GM19372 (cell line): ENCODE results near the gene SSPN.
"Not testable (repeated sequence)": the region's sequence is repeated elsewhere in the genome, so short reads cannot be mapped to it uniquely, and the experiment has no call there.

Experiments used
- ATAC-seq: cut with Tn5 transposase; IDR thresholded peaks from one replicate; pipeline ENCODE4 v1.9.1; 2021; ENCODE audit warnings: mild to moderate bottlenecking, low read depth, moderate library complexity; ENCODE audit not compliant: unreplicated experiment

The SSPN gene

DNA sequence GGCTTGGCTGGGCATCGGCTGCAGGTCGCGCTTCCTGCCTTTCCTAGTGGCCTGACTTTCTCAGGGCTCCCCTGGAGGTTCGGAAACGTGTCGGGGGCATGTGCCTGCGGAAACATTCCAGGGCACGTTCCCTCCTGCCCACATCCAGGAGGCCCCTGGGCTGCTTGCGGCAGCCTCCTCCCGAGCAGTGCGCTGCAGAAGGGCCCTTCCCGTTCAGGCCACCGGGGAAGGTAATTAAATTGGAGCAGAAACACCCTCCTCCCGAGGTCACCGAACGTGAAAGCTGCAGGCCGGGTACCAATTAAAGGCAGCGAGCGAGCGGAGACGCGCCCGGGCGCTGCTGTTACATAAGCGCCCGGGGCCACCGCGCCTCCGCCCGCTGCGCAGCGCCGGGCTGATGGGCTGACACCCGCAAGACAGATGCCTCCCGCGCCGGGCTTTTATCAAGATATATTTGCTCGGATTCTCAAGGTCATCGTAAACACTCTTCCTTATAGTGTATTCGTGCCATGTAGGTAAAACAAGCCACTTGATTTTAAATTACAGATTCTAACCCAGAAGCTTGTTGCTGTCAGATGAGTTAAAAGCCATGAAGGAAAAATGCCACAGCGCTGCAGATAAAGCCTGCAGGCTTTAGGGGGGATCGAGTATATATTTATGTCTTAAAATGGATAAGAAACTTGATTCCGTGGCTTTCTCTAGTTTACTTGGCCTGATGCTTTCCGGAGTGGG is 31.4 kb downstream of the SSPN start:
- no peak for ATAC-seq

DNA sequence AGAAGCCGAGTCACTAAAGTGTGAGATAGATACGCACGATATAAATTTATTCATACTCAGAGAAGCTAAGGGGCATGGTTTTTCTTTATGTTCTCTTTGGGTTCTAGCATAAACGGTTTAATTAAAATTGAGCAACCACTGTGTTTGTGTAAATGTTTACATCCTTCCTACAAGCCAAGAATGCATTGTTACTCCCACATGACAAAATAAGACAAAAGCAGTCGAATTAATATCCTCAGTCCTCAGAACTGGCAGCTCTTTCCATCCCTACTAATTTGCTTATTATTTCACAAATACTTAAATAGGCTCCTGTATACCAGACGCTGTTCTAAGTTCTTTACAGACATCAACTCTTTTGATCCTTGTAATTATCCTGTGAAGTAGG is 32.0 kb downstream of the SSPN start:
- no peak for ATAC-seq

DNA sequence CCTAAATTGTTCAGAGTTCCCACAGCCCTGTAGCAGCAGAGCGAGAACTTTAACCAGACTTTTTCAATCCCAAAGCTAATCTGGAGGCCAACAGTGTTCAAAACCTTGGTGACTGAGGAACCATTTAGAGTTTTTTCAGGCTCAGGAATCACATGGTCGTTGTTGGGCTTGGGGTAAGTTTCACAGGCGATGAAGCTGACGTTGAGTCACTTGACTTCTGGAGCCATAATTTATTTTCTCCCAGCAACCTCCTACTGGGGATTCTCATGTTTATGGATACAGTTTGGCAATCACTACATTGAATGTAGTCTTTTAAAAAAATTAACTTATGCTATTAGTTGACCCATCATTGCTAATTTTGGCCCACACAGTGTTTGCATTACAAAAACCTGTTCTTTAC is 34.5 kb downstream of the SSPN start:
- ATAC-seq, result no peak

DNA sequence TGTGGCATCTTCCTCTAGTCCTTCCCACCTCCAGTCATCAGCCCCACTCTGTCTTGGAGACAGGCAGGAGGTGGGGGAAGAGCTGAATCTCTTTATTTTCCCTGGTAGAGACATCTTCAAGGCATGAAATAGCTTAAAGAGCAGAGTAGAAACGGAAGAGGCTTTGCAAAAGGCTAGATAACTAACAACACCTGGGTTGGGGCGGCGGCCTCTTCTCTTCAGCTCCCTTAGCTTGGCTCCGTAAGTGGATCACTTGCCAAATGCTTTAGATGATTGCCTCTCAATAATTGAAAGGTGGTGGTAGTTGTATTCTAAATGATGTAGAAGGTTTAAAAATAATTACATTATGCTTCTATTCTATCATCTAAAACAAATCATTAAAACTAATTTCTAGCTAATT is 36.1 kb downstream of the SSPN start:
- no peak for ATAC-seq

DNA sequence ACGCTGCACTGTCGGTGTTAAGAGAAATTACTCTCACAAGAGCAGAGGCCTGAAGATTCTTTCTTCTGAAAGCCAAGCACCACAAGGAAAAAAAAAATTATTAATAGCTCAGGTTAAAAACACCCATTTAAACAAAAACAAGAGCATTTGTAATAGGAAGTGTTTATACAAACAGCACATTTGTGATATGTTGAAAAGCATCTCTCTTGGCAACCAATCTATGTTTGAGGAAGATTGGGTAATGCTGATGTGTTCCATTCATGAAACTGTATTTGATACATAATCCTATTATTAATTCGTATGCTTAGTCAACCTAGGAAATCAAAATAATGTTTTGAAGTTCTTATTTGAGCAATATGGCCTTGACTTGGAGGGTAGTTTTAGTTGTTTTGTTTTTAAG is 36.5 kb downstream of the SSPN start:
- no peak for ATAC-seq

DNA sequence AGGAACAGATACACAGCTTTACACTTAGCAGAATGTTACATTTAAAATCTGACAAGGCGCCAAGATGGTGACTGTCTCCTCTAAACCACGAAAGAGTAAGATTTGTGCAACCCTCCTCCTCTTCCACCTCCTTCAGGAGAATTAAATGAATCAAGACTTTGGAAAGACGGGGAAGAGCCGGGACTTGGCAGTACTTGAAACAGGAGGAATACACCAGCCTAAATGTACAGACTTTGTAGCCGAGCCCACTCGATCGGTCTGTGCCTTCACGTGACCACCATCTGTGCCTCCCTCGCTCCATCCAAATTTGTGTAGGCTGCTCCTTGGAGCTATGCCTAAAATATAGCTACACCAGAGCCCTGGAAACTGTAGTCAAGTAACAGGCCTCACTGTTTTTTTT is 38.3 kb downstream of the SSPN start:
- ATAC-seq, result no peak

DNA sequence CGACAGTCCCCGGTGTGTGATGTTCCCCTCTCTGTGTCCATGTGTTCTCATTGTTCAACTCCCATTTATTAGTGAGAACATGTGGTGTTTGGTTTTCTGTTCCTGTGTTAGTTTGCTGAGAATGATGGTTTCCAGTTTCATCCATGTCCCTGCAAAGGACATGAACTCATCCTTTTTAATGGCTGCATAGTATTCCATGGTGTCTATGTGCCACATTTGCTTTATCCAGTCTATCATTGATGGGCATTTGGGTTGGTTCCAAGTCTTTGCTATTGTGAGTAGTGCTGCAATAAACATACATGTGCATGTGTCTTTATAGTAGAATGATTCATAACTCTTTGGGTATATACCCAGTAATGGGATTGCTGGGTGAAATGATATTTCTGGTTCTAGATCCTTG is 40.1 kb downstream of the SSPN start:
- not testable (repeated sequence) for ATAC-seq

DNA sequence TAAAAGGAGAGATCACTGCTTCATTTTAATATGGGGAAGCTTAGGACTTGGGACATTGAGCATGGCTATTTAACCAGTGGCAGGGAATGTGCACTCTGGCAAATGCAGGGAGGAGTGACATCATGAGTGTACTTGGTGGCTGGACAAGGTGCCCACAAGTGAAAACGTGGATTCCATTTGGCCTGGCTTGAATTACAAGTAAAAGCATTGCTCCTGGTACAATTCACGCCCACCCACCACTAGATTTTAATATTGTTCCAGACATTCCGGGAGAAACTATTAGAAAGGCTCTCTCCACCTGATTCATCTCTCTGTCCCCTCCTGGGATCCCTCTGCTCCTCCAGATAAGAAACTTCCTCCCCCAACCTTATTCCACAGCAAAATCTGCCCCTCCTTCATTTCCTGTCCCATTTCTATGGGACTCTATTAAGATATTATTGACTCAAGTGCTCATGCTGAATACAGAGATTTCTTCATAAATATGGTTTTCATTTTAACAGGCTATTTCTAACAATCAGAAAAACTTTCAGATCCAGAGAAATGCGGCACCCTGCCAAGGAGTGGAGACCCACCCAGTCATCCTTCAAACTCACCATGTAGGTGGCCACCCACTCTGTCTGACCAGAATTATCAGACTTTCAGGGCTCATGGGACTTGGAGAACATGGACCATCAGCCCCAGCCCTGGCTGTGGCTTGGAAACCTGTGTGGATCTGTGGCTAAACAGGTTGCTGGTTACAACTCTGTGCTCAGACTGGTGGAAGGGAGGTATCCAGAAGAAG is 43.2 kb downstream of the SSPN start:
- ATAC-seq, result no peak

DNA sequence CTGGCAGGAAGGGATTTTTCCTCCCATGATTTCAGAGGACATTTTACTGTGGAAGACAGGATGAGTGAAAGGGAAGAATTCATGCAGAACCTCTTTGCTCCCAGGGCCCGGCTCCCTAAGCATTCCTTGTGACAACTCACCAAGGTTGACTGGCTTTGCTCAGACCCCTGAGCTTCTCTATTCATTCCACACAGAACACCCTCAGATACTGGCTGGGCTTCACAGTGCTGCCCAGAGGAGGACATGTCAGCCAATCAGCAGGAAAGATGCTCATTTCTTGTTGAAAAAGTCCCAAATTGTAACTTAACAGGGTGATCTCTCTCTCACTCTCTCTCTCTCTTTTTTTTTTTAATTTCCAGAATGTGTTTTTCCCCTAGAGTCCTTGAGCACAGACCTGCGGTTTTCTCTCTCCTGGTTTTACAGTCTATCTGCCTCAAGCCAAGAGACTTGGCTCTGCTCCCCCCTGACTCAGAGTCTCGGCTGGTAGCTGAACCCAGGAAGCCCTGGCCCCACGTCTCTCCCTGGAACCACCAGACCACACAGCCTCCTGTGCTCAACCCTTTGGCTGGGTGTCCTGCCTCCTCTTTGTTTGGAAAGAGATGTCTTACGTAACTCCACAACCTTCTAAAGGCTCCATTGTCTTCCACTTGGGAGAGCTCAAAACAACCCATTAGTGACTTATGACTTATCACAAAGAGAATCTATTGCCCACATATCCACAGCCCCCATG is 43.9 kb downstream of the SSPN start:
- ATAC-seq, result no peak

DNA sequence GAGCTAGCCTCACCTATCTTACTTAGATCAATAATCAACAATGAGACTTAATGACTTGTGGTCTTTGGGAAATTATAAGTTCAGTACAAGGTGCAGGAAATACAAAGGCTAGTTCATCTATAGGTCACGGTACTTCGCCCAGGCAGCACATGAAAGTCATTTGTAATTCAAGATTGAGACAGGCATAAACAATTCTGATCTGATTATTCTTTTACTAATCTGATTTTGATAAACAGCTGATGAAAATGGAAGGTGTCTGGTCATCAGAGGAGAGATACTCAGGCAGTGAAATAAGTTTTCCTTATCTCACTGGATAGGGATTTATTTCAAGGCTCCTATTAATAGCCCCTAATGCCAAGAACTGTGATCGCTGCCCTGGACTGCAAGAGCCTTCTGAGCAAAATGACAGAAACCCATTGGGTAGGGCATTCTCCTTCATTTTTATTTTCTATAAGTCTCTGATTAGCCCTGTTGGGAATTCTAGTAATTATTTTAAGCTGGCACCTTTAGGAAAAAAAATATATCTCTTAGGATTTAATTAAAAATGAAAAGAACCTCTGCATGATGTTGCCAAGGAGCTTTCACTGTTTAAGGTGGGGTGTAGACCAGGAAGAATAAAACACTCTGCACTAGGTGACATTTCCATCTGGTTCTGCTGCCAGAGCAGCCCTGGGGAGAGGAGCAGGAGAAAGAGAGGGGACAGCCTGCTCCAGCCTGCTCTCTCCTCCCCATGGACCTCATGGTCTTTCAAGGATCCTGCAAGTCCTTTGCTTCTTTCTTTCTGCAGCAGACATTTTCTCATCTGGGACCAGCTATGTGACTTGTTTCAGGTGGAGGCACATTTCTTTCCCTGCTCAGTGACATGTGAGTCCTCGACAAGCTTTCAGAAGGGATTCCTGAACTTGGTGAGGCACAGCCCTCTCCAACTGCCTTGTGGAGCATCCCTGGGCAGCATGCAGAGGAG is 44.8 kb downstream of the SSPN start:
- ATAC-seq, result no peak

DNA sequence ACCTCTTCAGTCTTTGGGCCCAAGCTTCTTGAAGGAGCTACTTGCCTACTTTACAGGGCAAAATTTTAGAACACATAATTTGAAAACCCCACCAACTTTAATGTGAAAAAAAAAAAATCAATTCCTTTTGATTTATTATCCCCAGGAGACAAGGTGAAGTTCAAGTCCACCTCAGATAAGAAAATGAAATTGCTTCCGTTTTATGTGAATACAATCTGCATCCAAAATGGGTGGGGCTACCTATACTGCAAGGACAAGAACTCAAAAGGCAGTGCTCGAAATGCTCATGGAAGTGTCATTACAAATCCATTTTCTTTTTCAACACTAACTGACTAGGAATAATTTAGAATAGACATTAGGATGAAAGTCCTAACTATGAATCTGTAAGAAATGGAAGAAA is 45.7 kb downstream of the SSPN start:
- no peak for ATAC-seq

DNA sequence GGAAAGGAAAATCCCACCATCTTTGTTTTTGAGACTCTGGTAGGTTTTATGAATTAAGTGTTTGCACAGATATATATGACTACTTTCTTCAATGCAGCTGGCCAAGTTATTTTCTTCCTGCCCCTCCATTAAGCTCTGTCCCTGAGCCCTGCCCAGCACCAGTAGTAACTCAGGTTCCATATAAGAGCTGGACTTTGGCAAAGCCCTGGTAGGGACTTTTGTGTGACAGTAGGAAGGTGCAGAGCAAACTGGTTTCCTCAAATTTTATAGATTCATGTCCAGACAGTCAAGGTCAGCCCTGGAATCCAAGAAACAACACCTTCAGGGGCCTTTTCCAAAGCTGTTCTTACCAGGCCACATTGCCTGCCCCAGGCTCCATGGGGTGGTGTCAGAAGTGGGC is 47.3 kb downstream of the SSPN start:
- ATAC-seq, result no peak

DNA sequence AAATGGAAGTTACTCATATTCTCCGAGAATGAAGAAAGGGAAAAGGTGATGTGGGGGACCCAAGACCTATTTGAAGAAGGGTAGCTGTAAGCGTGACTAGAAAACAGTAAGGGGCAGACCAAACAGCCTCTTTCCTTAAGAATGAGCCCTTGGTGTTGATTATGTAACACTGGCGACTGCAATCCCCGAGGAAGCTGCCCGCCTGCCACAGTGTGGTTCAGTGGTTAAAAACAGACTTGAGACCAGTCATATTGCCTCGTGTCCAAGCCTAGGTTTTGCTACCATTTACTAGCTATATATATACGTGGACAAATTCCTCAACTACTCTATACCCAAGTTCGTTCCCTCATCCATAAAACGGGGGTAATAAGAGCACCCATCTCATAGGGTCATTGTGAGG is 49.1 kb downstream of the SSPN start:
- ATAC-seq, result no peak

DNA sequence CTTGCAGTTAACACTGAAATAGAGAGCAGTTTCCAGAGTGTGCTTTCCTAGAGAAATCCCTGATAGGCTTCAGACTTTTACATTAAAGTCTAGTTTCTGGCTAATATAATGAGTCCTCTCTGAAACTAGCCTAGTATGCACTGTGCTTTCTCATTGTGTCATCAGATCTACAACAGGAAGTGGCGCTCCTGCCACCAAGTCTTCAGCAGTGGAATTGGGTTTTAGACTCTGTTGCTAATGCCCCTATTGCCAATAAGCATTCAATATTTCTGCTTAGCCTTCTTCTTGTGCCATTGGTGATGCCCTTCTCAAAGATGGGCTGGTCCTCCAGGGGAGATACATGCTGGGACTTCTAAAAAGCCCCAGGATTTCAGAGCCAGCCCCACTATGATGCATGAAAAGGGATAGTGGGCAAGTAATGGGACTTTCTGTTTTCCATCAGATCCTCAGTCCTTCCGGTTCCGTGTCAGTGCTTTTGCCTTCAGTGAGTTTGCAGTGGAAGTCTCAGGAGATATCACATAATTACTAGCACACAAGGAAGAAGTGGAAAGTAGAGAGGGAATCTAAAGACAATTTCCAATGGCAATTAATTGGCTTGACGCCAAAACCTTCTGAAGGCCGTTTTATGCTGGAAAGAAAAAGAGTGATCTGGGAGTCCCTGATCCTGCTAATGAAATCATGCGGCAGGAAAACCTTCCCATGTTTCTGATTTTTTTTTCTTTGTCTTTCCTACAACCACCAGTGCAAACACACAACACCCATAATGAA is 50.0 kb downstream of the SSPN start:
- ATAC-seq, result no peak

DNA sequence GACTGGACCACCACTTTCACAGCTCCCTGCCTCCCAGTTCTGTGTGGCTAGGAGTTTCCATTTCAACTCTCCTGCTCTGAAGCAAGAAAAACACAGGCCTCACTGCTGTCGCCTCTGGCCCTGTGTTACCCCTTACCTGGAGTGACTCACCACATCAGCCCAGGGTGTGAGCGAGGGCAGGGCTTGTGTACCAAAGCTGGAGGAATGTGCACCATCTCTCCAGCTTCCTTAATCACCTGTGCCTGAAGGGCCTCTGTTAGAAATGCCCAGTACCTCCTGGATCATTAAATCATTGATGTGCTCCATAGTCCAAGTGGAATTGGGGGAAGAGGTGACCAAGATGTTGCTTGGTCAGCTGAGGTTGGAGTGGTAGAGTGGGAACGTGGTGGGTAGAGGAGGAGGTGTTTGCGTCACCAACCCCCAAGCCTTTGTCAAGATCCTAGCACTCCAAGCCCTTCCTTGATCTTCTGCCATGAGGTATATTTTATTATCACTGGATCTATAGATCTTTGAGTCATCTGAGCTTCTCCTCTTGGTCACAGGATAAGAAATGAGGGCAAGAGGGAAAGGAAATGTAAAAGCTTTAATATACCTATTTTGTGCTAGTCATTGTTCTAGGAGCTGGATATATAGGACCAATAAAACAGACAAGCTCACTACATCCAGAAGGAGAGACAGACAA is 51.3 kb downstream of the SSPN start:
- ATAC-seq, result no peak

DNA sequence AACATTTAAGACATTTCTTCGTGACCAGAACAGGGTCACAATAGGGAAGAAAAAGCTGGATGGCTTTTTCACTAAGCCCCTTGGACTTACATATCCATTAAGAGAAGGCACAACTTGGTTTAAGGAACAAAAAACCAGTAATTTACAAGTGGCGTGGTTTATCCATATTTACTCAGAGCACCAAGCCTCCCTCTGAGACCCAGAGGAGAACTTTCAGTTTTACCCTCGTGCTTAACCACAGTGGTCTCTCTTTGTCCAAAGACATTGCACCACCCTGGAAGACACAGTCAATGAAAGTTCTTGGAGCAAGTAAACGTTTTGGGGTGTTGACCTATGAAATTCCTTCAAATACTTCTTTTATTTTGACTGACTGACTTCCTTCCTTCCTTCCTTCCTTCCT is 52.5 kb downstream of the SSPN start:
- ATAC-seq, result no peak

DNA sequence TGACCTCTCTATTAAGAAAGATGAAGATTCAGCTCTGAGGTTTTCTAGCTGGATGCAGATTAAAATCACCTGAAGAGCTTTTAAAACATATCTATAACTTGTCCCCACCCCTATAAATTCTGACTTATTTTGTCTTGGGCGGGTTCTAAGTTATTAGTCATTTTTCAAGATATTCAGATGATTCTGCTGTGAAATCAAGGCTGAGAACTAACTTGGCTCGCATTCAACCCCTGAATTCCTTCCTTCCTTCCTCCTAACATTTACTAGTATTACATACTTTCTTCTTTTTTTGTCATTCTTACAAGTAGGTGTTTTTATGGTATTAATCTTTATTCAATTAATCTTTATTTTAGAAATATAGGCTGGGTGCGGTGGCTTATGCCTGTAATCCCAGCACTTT is 55.4 kb downstream of the SSPN start:
- no peak for ATAC-seq

DNA sequence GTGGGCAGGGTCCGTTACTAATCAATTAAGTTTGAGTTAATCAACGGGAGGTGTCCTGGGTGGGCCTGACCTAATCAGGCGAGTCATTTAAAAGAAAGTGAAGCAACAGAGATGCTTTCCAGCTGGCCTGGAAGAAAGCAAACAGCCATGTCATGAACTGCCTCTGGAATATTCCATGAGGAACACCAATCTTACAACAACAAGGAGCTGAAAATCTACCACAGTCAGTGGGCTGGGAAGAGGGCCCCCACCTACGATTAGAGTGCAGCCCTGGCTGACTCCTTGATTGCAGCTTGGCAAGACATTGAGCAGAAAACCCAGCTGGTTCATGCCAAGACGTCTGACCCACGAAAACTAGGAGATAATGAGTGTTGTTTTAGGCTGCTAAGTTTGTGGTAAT is 56.2 kb downstream of the SSPN start:
- no peak for ATAC-seq

DNA sequence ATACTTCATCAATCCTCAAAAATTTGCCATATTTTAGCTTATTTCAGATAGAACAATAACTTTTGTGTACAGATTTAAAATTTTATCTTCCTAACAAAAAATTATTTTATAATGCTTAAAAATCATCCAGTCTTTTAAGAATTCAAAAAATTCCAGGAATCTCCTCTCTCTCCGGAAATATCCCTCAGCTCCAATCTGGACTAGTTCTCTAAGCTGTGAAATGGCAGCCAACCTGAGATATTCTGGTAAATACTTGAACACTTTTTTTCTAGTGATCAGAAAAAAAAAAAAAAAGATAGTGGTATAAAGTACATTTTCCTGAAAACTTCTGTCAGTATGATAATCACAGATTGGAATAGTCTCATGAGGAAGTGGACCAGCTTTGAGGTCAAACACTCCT is 57.6 kb downstream of the SSPN start:
- ATAC-seq, result no peak
